A549 (cell line): Measurements from ENCODE around the gene EVA1C. TPM values are rescaled to one million over a fixed set of nuclear protein-coding genes. Genes with fewer than 3 reads are reported as not detected.
"Not testable (repeated sequence)": the region's sequence is repeated elsewhere in the genome, so short reads cannot be mapped to it uniquely, and the experiment has no call there.

Source experiments
- ATAC-seq, 2 experiments: fragments of 200-7000 bp in 1 of 2; fragments of >200 bp in 1 of 2; cut with Nextera tagmentation in 1 of 2; cut with Tn5 transposase in 1 of 2; 3 replicates each; pipeline versions ENCODE4 v1.8.0 to v1.9.1; 2018 to 2020; ENCODE audit warnings: mild to moderate bottlenecking in 1 of 2, moderate library complexity in 1 of 2
- CTCF ChIA-PET: fragments of 300-600 bp; sonication (Branson Sonifier 250); formaldehyde crosslinking; extraction: SDS; loops from one replicate; lab custom pipeline; 2021; ENCODE audit warnings: antibody characterized with exemption, inconsistent platforms; lab: Yijun Ruan, JAX
- POLR2A ChIA-PET: fragments of 350-600 bp; formaldehyde crosslinking; extraction: SDS; loops from one replicate; lab custom pipeline; 2021; ENCODE audit warnings: antibody characterized with exemption, inconsistent platforms; lab: Yijun Ruan, JAX
- DNase-seq, 2 experiments: peaks; one replicate each; pipeline versions ENCODE4 v3.0.0 to v3.0.0-alpha.2; 2011 to 2016; ENCODE audit warnings: low read depth in 1 of 2, low spot score in 1 of 2
- FAIRE-seq: peaks from 2 replicates; lab custom pipeline; 2011; peaks lifted over from hg19 to GRCh38; lab: Jason Lieb, UNC
- H3K27ac ChIP-seq, 2 experiments: fragments of >200 bp; sonication (Bioruptor Twin); formaldehyde crosslinking; 3 replicates each; pipeline ENCODE4 v1.5.1; 2016 to 2017
- H3K4me1 ChIP-seq: fragments of >200 bp; sonication (Bioruptor Twin); formaldehyde crosslinking; 3 replicates; pipeline ENCODE4 v1.6.1; 2016
- H3K4me2 ChIP-seq: fragments of >200 bp; sonication (Bioruptor Twin); formaldehyde crosslinking; 3 replicates; pipeline ENCODE4 v1.6.1; 2016
- H3K4me3 ChIP-seq: fragments of >200 bp; sonication (Bioruptor Twin); formaldehyde crosslinking; 3 replicates; pipeline ENCODE4 v1.5.1; 2016
- H3K9me3 ChIP-seq: fragments of >200 bp; sonication (Bioruptor Twin); formaldehyde crosslinking; 3 replicates; pipeline ENCODE4 v1.6.1; 2016
- BHLHE40 ChIP-seq: IDR thresholded peaks from 2 replicates; pipeline ENCODE4 v1.6.1; 2012; ENCODE audit warnings: low read depth, low read length, inconsistent platforms
- CBX8 ChIP-seq: fragments of 200-600 bp; sonication (generic); IDR thresholded peaks from 2 replicates; pipeline ENCODE4 v1.6.1; 2016
- CEBPB ChIP-seq, 2 experiments: fragments of >200 bp in 1 of 2; sonication (Bioruptor Twin) in 1 of 2; formaldehyde crosslinking in 1 of 2; IDR thresholded peaks; 2 replicates each; pipeline ENCODE4 v1.6.1; 2012 to 2016
- EHMT2 ChIP-seq: fragments of 200-600 bp; sonication (generic); IDR thresholded peaks from 2 replicates; pipeline ENCODE4 v1.6.1; 2016; ENCODE audit warnings: antibody characterized with exemption, low read depth, mild to moderate bottlenecking, moderate library complexity
- EP300 ChIP-seq, 2 experiments: fragments of >200 bp; sonication (Bioruptor Twin); formaldehyde crosslinking; IDR thresholded peaks; 2 replicates in 1 of 2; 3 replicates in 1 of 2; pipeline ENCODE4 v1.6.1; 2016 to 2017
- FOSB ChIP-seq: fragments of 250-450 bp; sonication (Bioruptor Pico); IDR thresholded peaks from 2 replicates; pipeline ENCODE4 v1.5.0; 2020; ENCODE audit warnings: mild to moderate bottlenecking, moderate library complexity
- FOSL2 ChIP-seq, 2 experiments: fragments of 450-650 bp in 1 of 2; fragments of >200 bp in 1 of 2; sonication (Bioruptor Twin) in 1 of 2; formaldehyde crosslinking; IDR thresholded peaks; 2 replicates each; pipeline versions ENCODE4 v1.5.0 to v1.6.1; 2016 to 2020; ENCODE audit warnings: mild to moderate bottlenecking in 1 of 2, moderate library complexity in 1 of 2
- FOXS1 ChIP-seq: fragments of 250-450 bp; sonication (Bioruptor Pico); IDR thresholded peaks from 2 replicates; pipeline ENCODE4 v1.5.0; 2020; ENCODE audit warnings: mild to moderate bottlenecking, moderate library complexity
- HDAC2 ChIP-seq: fragments of 200-600 bp; sonication (generic); IDR thresholded peaks from 2 replicates; pipeline ENCODE4 v1.6.1; 2016
- KDM5A ChIP-seq: fragments of 200-600 bp; sonication (generic); IDR thresholded peaks from 2 replicates; pipeline ENCODE4 v1.6.1; 2016; ENCODE audit warnings: antibody characterized with exemption, mild to moderate bottlenecking
- MAZ ChIP-seq: fragments of 150-350 bp; IDR thresholded peaks from 2 replicates; pipeline ENCODE4 v1.6.1; 2014; ENCODE audit warnings: antibody characterized with exemption, low read depth, low read length, borderline replicate concordance
- NFE2L2 ChIP-seq: fragments of 150-350 bp; conservative IDR thresholded peaks from 2 replicates; pipeline ENCODE4 v1.6.1; 2014; ENCODE audit warnings: low read length
- NR3C1 ChIP-seq: fragments of >200 bp; sonication (Bioruptor Twin); formaldehyde crosslinking; IDR thresholded peaks from 3 replicates; pipeline ENCODE4 v1.6.1; 2017
- POLR2A ChIP-seq: IDR thresholded peaks from 2 replicates; pipeline ENCODE4 v1.6.1; 2012; ENCODE audit warnings: mild to moderate bottlenecking, low read length
- POLR2AphosphoS2 ChIP-seq: conservative IDR thresholded peaks from 2 replicates; pipeline ENCODE4 v1.6.1; 2012; ENCODE audit warnings: low read length, improper control_type of control experiment, inconsistent platforms
- RAD21 ChIP-seq, 2 experiments: fragments of >200 bp in 1 of 2; sonication (Bioruptor Twin) in 1 of 2; formaldehyde crosslinking in 1 of 2; IDR thresholded peaks in 1 of 2; conservative IDR thresholded peaks in 1 of 2; 2 replicates in 1 of 2; 3 replicates in 1 of 2; pipeline ENCODE4 v1.6.1; 2012 to 2018; ENCODE audit warnings: inconsistent platforms in 1 of 2
- RCOR1 ChIP-seq: fragments of 150-350 bp; IDR thresholded peaks from 2 replicates; pipeline ENCODE4 v1.6.1; 2014; ENCODE audit warnings: antibody characterized with exemption, low read length, low read depth
- RFX5 ChIP-seq: fragments of 450-650 bp; IDR thresholded peaks from 2 replicates; pipeline ENCODE4 v1.7.1; 2014; ENCODE audit warnings: antibody characterized with exemption, mild to moderate bottlenecking, moderate library complexity
- RNF2 ChIP-seq: fragments of 200-600 bp; sonication (generic); IDR thresholded peaks from 2 replicates; pipeline ENCODE4 v1.6.1; 2016; ENCODE audit warnings: low read depth, mild to moderate bottlenecking, antibody characterized with exemption, moderate library complexity, borderline replicate concordance
- SMC3 ChIP-seq: fragments of >200 bp; sonication (Bioruptor Twin); formaldehyde crosslinking; IDR thresholded peaks from 3 replicates; pipeline ENCODE4 v1.6.1; 2018; ENCODE audit warnings: inconsistent platforms
- TFCP2L1 ChIP-seq: fragments of 250-450 bp; sonication (Bioruptor Pico); IDR thresholded peaks from 2 replicates; pipeline ENCODE4 v1.5.0; 2021; ENCODE audit warnings: mild to moderate bottlenecking
- ZC3H11A ChIP-seq: fragments of 450-650 bp; IDR thresholded peaks from 2 replicates; pipeline ENCODE4 v1.6.1; 2014; ENCODE audit warnings: antibody characterized with exemption, mild to moderate bottlenecking
- ZSCAN20 ChIP-seq: fragments of 250-450 bp; sonication (Bioruptor Pico); IDR thresholded peaks from 2 replicates; pipeline ENCODE4 v1.8.0; 2022; ENCODE audit warnings: mild to moderate bottlenecking, moderate library complexity
- WGBS: methylation state at CpG from one replicate; pipeline ENCODE4 v1.1.6; 2017; ENCODE audit errors: missing lambda C conversion rate; 5-methylcytosine and 5-hydroxymethylcytosine counted together
- polyA plus RNA-seq, 4 experiments: library from polyadenylated mRNA; depleted of rRNA in 3 of 4; stranded (reverse); fragments of >200 nt; fragmentation: RNase III in 1 of 4; extraction: RNeasy Plus Mini Kit Qiagen cat#74134 plus additional on column Dnase treatment in 1 of 4; gene quantifications; 2 replicates in 3 of 4; 3 replicates in 1 of 4; pipeline ENCODE4 v1.2.3, GENCODE V29; 2011 to 2017
- TF ChIP-seq, protein P1 (sequence below): fragments of >200 bp; sonication (Bioruptor Twin); formaldehyde crosslinking; IDR thresholded peaks from 3 replicates; pipeline ENCODE4 v1.6.1; 2016
- TF ChIP-seq, protein P2 (sequence below): IDR thresholded peaks from 2 replicates; pipeline ENCODE4 v1.6.1; 2012
- TF ChIP-seq, protein P3 (sequence below): fragments of 250-450 bp; sonication (Bioruptor Pico); IDR thresholded peaks from 2 replicates; pipeline ENCODE4 v1.5.0; 2020; ENCODE audit warnings: low read depth, mild to moderate bottlenecking, moderate library complexity
- TF ChIP-seq, protein P4 (sequence below): fragments of 450-650 bp; IDR thresholded peaks from 2 replicates; pipeline ENCODE4 v1.6.1; 2014; ENCODE audit warnings: antibody characterized with exemption

Gene EVA1C
- polyA plus RNA-seq, 2 of the 4 experiments (the other 2 are of a cell fraction): 41.1 to 48.0 TPM

DNA sequence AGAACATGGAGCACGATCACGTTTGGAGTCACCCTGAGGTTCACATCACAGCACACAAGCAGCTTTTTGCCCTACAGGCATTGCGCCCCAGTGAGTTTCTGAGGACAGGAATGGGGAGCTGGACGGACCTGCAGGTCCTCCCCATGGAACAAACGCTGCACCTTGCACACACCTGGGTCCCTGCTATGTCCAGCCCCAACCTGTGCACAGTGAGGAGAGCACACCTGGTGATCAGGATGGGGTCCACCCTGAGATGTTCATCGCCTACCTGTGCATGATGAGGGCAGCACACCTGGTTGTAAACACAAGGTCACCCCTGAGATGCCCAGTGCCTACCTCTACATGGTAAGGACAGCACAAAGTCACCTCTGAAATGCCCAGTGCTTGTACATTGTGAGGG lies 126.9 kb downstream of the EVA1C start:
- Histone ChIP-seq H3K4me1 (peaks cover 6% of the 10 kb centered on the region; the same call in 1 of the 3 replicates), H3K27ac (no peak overlapping the region), H3K9me3 (no peaks in the 10 kb centered on the region), H3K4me2 (no peak overlapping the region), H3K4me3 (no peak overlapping the region)
- ChIA-PET CTCF (no interaction called here), POLR2A (no interaction called here)
- no peak for DNase-seq
- no peak for TF ChIP-seq EHMT2
- no peak for TF ChIP-seq RCOR1
- TF ChIP-seq, protein P1, sequence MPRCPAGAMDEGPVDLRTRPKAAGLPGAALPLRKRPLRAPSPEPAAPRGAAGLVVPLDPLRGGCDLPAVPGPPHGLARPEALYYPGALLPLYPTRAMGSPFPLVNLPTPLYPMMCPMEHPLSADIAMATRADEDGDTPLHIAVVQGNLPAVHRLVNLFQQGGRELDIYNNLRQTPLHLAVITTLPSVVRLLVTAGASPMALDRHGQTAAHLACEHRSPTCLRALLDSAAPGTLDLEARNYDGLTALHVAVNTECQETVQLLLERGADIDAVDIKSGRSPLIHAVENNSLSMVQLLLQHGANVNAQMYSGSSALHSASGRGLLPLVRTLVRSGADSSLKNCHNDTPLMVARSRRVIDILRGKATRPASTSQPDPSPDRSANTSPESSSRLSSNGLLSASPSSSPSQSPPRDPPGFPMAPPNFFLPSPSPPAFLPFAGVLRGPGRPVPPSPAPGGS: no peak
- TF ChIP-seq BHLHE40: no peak
- TF ChIP-seq, protein P2, sequence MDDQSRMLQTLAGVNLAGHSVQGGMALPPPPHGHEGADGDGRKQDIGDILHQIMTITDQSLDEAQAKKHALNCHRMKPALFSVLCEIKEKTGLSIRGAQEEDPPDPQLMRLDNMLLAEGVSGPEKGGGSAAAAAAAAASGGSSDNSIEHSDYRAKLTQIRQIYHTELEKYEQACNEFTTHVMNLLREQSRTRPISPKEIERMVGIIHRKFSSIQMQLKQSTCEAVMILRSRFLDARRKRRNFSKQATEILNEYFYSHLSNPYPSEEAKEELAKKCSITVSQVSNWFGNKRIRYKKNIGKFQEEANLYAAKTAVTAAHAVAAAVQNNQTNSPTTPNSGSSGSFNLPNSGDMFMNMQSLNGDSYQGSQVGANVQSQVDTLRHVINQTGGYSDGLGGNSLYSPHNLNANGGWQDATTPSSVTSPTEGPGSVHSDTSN: no peak
- TF ChIP-seq FOSL2 (IDR thresholded peaks at IDR 0.05): no peak
- no peak for TF ChIP-seq FOSL2 (CRISPR knock-in tag; IDR thresholded peaks at IDR 0.05)
- TF ChIP-seq TFCP2L1 (CRISPR knock-in tag): no peak
- TF ChIP-seq POLR2AphosphoS2: no peak
- no peak for ATAC-seq
- 38% methylated on average over 4 of the region's 6 CpGs for WGBS
- no peak for FAIRE-seq

DNA sequence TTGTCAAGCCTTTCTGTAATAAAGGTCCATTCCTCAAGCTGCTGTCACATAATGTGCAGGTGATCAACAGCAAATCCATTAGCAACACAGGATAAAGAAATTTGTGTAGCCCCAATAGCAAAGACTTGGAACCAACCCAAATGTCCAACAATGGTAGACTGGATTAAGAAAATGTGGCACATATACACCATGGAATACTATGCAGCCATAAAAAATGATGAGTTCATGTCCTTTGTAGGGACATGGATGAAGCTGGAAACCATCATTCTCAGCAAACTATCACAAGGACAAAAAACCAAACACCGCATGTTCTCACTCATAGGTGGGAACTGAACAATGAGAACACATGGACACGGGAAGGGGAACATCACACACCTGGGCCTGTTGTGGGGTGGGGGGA lies 130.6 kb downstream of the EVA1C start:
- DNase-seq, H3K27ac ChIP-seq, H3K4me1 ChIP-seq, H3K4me2 ChIP-seq, FAIRE-seq, ATAC-seq, H3K9me3 ChIP-seq, H3K4me3 ChIP-seq, POLR2A ChIA-PET: not testable (repeated sequence)
- no CpG with 5 or more reads among the region's 2 CpGs for WGBS
- CTCF ChIA-PET: interaction anchor here (1.0 kb wide), 1 partner anchor 12 kb away, joined by 3 read pairs; no protein-coding TSS in a partner anchor

DNA sequence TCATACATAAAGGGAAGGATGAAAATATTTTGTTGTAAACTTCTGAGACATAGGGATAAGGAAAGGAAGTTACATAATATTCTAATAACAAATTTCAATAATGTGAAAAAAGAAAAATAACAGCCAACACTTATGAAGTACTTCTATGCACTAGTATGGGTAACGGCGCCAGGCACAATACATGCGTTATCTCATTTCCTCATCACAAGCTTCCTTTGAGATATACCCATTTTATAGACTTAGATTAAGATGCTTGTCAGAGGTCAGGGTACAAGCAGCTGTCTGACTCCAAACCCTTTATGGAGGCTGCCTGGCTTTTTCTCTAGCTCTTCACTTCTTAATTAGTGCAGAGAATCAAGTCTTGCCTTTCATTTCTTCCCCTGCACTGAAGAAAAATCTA lies 131.5 kb downstream of the EVA1C start:
- CTCF ChIA-PET: no interaction called here
- Histone ChIP-seq H3K4me3 (no peak overlapping the region), H3K4me1 (no peaks in the 10 kb centered on the region), H3K27ac (no peak overlapping the region), H3K4me2 (no peak overlapping the region), H3K9me3 (no peaks in the 10 kb centered on the region)
- DNase-seq (no peak), FAIRE-seq (no peak), ATAC-seq (no peak)
- 93% methylated on average over 3 of the region's 3 CpGs for WGBS
- POLR2A ChIA-PET: no interaction called here
- no peak for TF ChIP-seq RCOR1
- TF ChIP-seq FOXS1 (CRISPR knock-in tag): no peak
- TF ChIP-seq FOSL2 (IDR thresholded peaks at IDR 0.05): no peak
- TF ChIP-seq FOSL2 (CRISPR knock-in tag; IDR thresholded peaks at IDR 0.05): no peak
- no peak for TF ChIP-seq MAZ
- no peak for TF ChIP-seq FOSB (CRISPR knock-in tag)
- no peak for TF ChIP-seq HDAC2
- TF ChIP-seq ZSCAN20 (CRISPR knock-in tag): no peak
- TF ChIP-seq CEBPB (IDR thresholded peaks at IDR 0.05): no peak
- TF ChIP-seq, protein P2: no peak
- TF ChIP-seq RFX5: no peak
- no peak for TF ChIP-seq EHMT2
- TF ChIP-seq CBX8: no peak

DNA sequence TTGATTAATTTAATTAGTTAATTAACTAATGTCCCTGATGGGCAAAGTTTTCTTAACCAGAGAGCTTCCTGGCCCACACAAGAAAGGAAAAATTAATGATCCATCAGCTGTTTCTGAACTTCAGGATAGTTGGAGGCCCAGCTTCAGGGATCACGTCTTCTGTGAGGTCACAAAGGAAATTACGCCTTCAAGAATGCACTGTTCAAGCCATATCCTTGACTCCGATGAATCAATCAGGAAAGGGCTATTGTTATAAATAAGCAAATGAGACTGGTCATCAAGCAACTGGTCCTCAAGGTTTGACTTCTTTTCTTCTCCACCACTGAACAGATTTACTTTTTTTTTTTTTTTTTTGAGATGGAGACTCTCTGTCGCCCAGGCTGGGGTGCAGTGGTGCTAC lies 132.2 kb downstream of the EVA1C start:
- FAIRE-seq: no peak
- no peak for DNase-seq
- Histone ChIP-seq H3K4me1 (no peaks in the 10 kb centered on the region), H3K27ac (no peak overlapping the region), H3K4me2 (no peak overlapping the region), H3K4me3 (no peak overlapping the region), H3K9me3 (no peaks in the 10 kb centered on the region)
- ChIA-PET POLR2A (no interaction called here), CTCF (no interaction called here)
- ATAC-seq: no peak
- WGBS: 95% methylated on average over 4 of the region's 4 CpGs
- TF ChIP-seq KDM5A (no peak), NFE2L2 (no peak), EP300 (IDR thresholded peaks at IDR 0.05) (no peak), RAD21 (conservative IDR thresholded peaks at IDR 0.05 in 1 of 2, IDR thresholded peaks at IDR 0.05 in 1 of 2) (no peak), RFX5 (no peak), ZC3H11A (no peak), RNF2 (no peak), SMC3 (no peak), NR3C1 (no peak), POLR2A (no peak), ZSCAN20 (CRISPR knock-in tag) (no peak)
- TF ChIP-seq, protein P3, sequence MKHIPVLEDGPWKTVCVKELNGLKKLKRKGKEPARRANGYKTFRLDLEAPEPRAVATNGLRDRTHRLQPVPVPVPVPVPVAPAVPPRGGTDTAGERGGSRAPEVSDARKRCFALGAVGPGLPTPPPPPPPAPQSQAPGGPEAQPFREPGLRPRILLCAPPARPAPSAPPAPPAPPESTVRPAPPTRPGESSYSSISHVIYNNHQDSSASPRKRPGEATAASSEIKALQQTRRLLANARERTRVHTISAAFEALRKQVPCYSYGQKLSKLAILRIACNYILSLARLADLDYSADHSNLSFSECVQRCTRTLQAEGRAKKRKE (CRISPR knock-in tag): no peak
- TF ChIP-seq, protein P4, sequence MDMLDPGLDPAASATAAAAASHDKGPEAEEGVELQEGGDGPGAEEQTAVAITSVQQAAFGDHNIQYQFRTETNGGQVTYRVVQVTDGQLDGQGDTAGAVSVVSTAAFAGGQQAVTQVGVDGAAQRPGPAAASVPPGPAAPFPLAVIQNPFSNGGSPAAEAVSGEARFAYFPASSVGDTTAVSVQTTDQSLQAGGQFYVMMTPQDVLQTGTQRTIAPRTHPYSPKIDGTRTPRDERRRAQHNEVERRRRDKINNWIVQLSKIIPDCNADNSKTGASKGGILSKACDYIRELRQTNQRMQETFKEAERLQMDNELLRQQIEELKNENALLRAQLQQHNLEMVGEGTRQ: no peak
